CD1c-positive myeloid dendritic cell (primary cell): Measurements from ENCODE around the gene LAMA3.
A peak's percentile ranks its signal among the peaks of the same experiment; 100 is the strongest.

Experiments
- DNase-seq: peaks from one replicate; pipeline ENCODE4 v3.0.0-alpha.2; 2016; ENCODE audit errors: extremely low spot score

LAMA3 gene

GRCh38 chr18:23819001-23819400, 129.7 kb downstream of the LAMA3 start:
- no peak for DNase-seq

GRCh38 chr18:23822590-23823385, 133.5 kb downstream of the LAMA3 start:
- no peak for DNase-seq

- DNase-seq: no peak
Observed at GRCh38 chr18:23824240-23824639, 135.0 kb downstream of the LAMA3 start.

GRCh38 chr18:23824669-23825068, 135.4 kb downstream of the LAMA3 start:
- no peak for DNase-seq

- DNase-seq: no peak
Observed at GRCh38 chr18:23825496-23825895, 136.2 kb downstream of the LAMA3 start.

GRCh38 chr18:23825978-23826405, 136.7 kb downstream of the LAMA3 start:
- no peak for DNase-seq

- no peak for DNase-seq
Observed at GRCh38 chr18:23826850-23827620, 137.8 kb downstream of the LAMA3 start.

GRCh38 chr18:23827681-23828080, 138.4 kb downstream of the LAMA3 start:
- no peak for DNase-seq

- DNase-seq: peak; percentile 57
Observed at GRCh38 chr18:23828426-23828825, 139.2 kb downstream of the LAMA3 start.

- DNase-seq: no peak
Observed at GRCh38 chr18:23832911-23833310, 143.7 kb downstream of the LAMA3 start.

- DNase-seq: no peak
Observed at GRCh38 chr18:23833714-23834113, 144.5 kb downstream of the LAMA3 start.

- peak; percentile 32 for DNase-seq
Observed at GRCh38 chr18:23835091-23835490, 145.8 kb downstream of the LAMA3 start.

GRCh38 chr18:23835506-23835905, 146.3 kb downstream of the LAMA3 start:
- DNase-seq: peak; percentile 33

GRCh38 chr18:23837591-23837990, 148.3 kb downstream of the LAMA3 start:
- peak; percentile 36 for DNase-seq

GRCh38 chr18:23838233-23838632, 149.0 kb downstream of the LAMA3 start:
- no peak for DNase-seq

GRCh38 chr18:23838801-23839366, 149.6 kb downstream of the LAMA3 start:
- no peak for DNase-seq

GRCh38 chr18:23842305-23842704, 153.1 kb downstream of the LAMA3 start:
- DNase-seq: no peak

- DNase-seq: no peak
Observed at GRCh38 chr18:23844991-23845680, 155.9 kb downstream of the LAMA3 start.

GRCh38 chr18:23845988-23846630, 156.9 kb downstream of the LAMA3 start:
- no peak for DNase-seq

- DNase-seq: no peak
Observed at GRCh38 chr18:23847321-23847986, 158.2 kb downstream of the LAMA3 start.

- no peak for DNase-seq
Observed at GRCh38 chr18:23849141-23849540, 159.9 kb downstream of the LAMA3 start.
